Suprapubic skin (tissue), 3 donors: ENCODE measurements around the gene AGAP1.

Experiments used
- POLR2AphosphoS5 ChIP-seq, 3 donors: sonication (generic); formaldehyde crosslinking; IDR thresholded peaks; one replicate each; pipeline ENCODE4 v1.6.1; 2017; ENCODE audit warnings: antibody characterized with exemption in 3 of 3
- TF ChIP-seq, protein P1 (sequence below), 2 donors: fragments of 200-600 bp in 1 of 2; fragments of 450-650 bp in 1 of 2; sonication (generic) in 1 of 2; IDR thresholded peaks; one replicate each; pipeline ENCODE4 v1.5.1; 2016 to 2019; ENCODE audit warnings: antibody characterized with exemption in 2 of 2, mild to moderate bottlenecking in 1 of 2, moderate library complexity in 1 of 2

DNA sequence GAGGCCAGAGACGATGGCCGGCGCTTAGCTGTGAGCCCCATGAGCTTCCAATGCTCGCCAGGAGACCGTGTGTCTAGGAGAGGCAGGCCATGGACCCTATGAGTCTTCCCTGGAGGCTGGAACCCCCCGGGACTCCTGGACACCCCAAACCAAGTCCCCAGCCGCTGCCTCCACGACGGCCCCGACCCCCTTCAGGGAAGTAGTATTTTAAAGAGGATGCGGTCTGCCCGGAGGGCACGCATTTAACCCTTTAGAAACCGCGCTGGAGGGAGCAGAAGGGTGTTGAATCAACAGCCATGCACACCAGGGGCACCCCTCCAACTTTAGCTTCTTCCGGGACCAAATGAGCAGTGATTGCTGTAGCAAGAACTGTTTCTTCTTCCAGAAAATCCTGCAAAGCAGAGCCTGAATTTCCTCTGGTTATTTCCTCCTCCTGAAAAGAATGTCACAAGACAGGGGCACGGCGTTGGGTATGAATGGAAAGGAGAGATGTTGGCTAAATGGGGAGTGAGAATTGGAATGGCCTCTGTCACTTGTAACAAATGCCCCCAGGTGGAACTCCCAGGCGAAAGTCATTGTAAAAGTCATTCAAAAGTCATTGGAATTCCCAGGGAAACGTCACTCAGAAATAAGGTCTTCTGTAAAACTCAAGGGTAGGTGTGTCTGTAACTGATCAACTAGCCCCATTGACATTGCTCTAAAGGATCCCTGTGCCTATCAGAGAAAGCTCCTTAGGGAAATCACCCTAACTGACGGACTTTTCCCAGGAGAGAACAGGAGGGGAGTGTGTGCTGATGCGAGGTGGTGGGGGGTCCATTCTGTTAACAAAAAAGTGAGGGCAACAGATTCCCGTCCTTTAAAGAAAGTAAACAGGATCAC, 680.1 kb downstream of the AGAP1 start:
- TF ChIP-seq POLR2AphosphoS5 (IDR thresholded peaks at IDR 0.05) = no peak
- TF ChIP-seq, protein P1, sequence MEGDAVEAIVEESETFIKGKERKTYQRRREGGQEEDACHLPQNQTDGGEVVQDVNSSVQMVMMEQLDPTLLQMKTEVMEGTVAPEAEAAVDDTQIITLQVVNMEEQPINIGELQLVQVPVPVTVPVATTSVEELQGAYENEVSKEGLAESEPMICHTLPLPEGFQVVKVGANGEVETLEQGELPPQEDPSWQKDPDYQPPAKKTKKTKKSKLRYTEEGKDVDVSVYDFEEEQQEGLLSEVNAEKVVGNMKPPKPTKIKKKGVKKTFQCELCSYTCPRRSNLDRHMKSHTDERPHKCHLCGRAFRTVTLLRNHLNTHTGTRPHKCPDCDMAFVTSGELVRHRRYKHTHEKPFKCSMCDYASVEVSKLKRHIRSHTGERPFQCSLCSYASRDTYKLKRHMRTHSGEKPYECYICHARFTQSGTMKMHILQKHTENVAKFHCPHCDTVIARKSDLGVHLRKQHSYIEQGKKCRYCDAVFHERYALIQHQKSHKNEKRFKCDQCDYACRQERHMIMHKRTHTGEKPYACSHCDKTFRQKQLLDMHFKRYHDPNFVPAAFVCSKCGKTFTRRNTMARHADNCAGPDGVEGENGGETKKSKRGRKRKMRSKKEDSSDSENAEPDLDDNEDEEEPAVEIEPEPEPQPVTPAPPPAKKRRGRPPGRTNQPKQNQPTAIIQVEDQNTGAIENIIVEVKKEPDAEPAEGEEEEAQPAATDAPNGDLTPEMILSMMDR (IDR thresholded peaks at IDR 0.05) = no peak
